Suprapubic skin (tissue), 4 donors: ENCODE results near the gene MED12L.

Source experiments
- CTCF ChIP-seq, 2 donors: fragments of 200-600 bp in 1 of 2; fragments of 450-650 bp in 1 of 2; sonication (generic) in 1 of 2; IDR thresholded peaks; one replicate each; pipeline ENCODE4 v1.5.1; 2016 to 2019; ENCODE audit warnings: antibody characterized with exemption in 2 of 2, mild to moderate bottlenecking in 1 of 2, moderate library complexity in 1 of 2
- EP300 ChIP-seq: sonication (generic); formaldehyde crosslinking; IDR thresholded peaks from one replicate; pipeline ENCODE4 v1.6.1; 2017; ENCODE audit warnings: antibody characterized with exemption
- POLR2A ChIP-seq, 2 donors: fragments of 450-650 bp; IDR thresholded peaks; one replicate each; pipeline ENCODE4 v1.6.1; 2017; ENCODE audit warnings: antibody characterized with exemption in 2 of 2, mild to moderate bottlenecking in 2 of 2, moderate library complexity in 2 of 2
- POLR2AphosphoS5 ChIP-seq, 3 donors: sonication (generic); formaldehyde crosslinking; IDR thresholded peaks; one replicate each; pipeline ENCODE4 v1.6.1; 2017; ENCODE audit warnings: antibody characterized with exemption in 3 of 3

GRCh38 chr3:151419806-151420205, 334.3 kb downstream of the MED12L start:
- TF ChIP-seq CTCF (IDR thresholded peaks at IDR 0.05): no peak
- TF ChIP-seq POLR2A (IDR thresholded peaks at IDR 0.05): no peak
- no peak for TF ChIP-seq POLR2AphosphoS5 (IDR thresholded peaks at IDR 0.05)
- no peak for TF ChIP-seq EP300
